A549 (cell line): ENCODE data around the gene LYPD8. TPM values are rescaled to one million over a fixed set of nuclear protein-coding genes. Genes with fewer than 3 reads are reported as not detected.
"Not testable (repeated sequence)": the region's sequence is repeated elsewhere in the genome, so short reads cannot be mapped to it uniquely, and the experiment has no call there.

ENCODE experiments used
- ATAC-seq, 2 experiments: fragments of 200-7000 bp in 1 of 2; fragments of >200 bp in 1 of 2; cut with Nextera tagmentation in 1 of 2; cut with Tn5 transposase in 1 of 2; 3 replicates each; pipeline versions ENCODE4 v1.8.0 to v1.9.1; 2018 to 2020; ENCODE audit warnings: mild to moderate bottlenecking in 1 of 2, moderate library complexity in 1 of 2
- CTCF ChIA-PET: fragments of 300-600 bp; sonication (Branson Sonifier 250); formaldehyde crosslinking; extraction: SDS; loops from one replicate; lab custom pipeline; 2021; ENCODE audit warnings: antibody characterized with exemption, inconsistent platforms; lab: Yijun Ruan, JAX
- POLR2A ChIA-PET: fragments of 350-600 bp; formaldehyde crosslinking; extraction: SDS; loops from one replicate; lab custom pipeline; 2021; ENCODE audit warnings: antibody characterized with exemption, inconsistent platforms; lab: Yijun Ruan, JAX
- DNase-seq, 2 experiments: peaks; one replicate each; pipeline versions ENCODE4 v3.0.0 to v3.0.0-alpha.2; 2011 to 2016; ENCODE audit warnings: low read depth in 1 of 2, low spot score in 1 of 2
- FAIRE-seq: peaks from 2 replicates; lab custom pipeline; 2011; peaks lifted over from hg19 to GRCh38; lab: Jason Lieb, UNC
- H3K27ac ChIP-seq, 2 experiments: fragments of >200 bp; sonication (Bioruptor Twin); formaldehyde crosslinking; 3 replicates each; pipeline ENCODE4 v1.5.1; 2016 to 2017
- H3K4me1 ChIP-seq: fragments of >200 bp; sonication (Bioruptor Twin); formaldehyde crosslinking; 3 replicates; pipeline ENCODE4 v1.6.1; 2016
- H3K4me2 ChIP-seq: fragments of >200 bp; sonication (Bioruptor Twin); formaldehyde crosslinking; 3 replicates; pipeline ENCODE4 v1.6.1; 2016
- H3K4me3 ChIP-seq: fragments of >200 bp; sonication (Bioruptor Twin); formaldehyde crosslinking; 3 replicates; pipeline ENCODE4 v1.5.1; 2016
- H3K9me3 ChIP-seq: fragments of >200 bp; sonication (Bioruptor Twin); formaldehyde crosslinking; 3 replicates; pipeline ENCODE4 v1.6.1; 2016
- BHLHE40 ChIP-seq: IDR thresholded peaks from 2 replicates; pipeline ENCODE4 v1.6.1; 2012; ENCODE audit warnings: low read depth, low read length, inconsistent platforms
- CEBPB ChIP-seq, 2 experiments: fragments of >200 bp in 1 of 2; sonication (Bioruptor Twin) in 1 of 2; formaldehyde crosslinking in 1 of 2; IDR thresholded peaks; 2 replicates each; pipeline ENCODE4 v1.6.1; 2012 to 2016
- EHF ChIP-seq: fragments of 250-450 bp; sonication (Bioruptor Pico); IDR thresholded peaks from 2 replicates; pipeline ENCODE4 v1.5.0; 2020; ENCODE audit warnings: mild to moderate bottlenecking
- EHMT2 ChIP-seq: fragments of 200-600 bp; sonication (generic); IDR thresholded peaks from 2 replicates; pipeline ENCODE4 v1.6.1; 2016; ENCODE audit warnings: antibody characterized with exemption, low read depth, mild to moderate bottlenecking, moderate library complexity
- EP300 ChIP-seq, 2 experiments: fragments of >200 bp; sonication (Bioruptor Twin); formaldehyde crosslinking; IDR thresholded peaks; 2 replicates in 1 of 2; 3 replicates in 1 of 2; pipeline ENCODE4 v1.6.1; 2016 to 2017
- ESRRA ChIP-seq: fragments of 150-350 bp; IDR thresholded peaks from 2 replicates; pipeline ENCODE4 v1.6.1; 2014; ENCODE audit warnings: mild to moderate bottlenecking, low read length, borderline replicate concordance
- FOSL2 ChIP-seq, 2 experiments: fragments of 450-650 bp in 1 of 2; fragments of >200 bp in 1 of 2; sonication (Bioruptor Twin) in 1 of 2; formaldehyde crosslinking; IDR thresholded peaks; 2 replicates each; pipeline versions ENCODE4 v1.5.0 to v1.6.1; 2016 to 2020; ENCODE audit warnings: mild to moderate bottlenecking in 1 of 2, moderate library complexity in 1 of 2
- HMGXB4 ChIP-seq: fragments of 250-450 bp; sonication (Bioruptor Pico); IDR thresholded peaks from 2 replicates; pipeline ENCODE4 v1.5.0; 2021; ENCODE audit warnings: mild to moderate bottlenecking, moderate library complexity, borderline replicate concordance
- HOXA7 ChIP-seq: fragments of 250-450 bp; sonication (Bioruptor Pico); IDR thresholded peaks from 2 replicates; pipeline ENCODE4 v1.5.0; 2020; ENCODE audit warnings: mild to moderate bottlenecking, moderate library complexity
- JUNB ChIP-seq: fragments of >200 bp; sonication (Bioruptor Twin); formaldehyde crosslinking; IDR thresholded peaks from 2 replicates; pipeline ENCODE4 v1.6.1; 2016
- KDM5A ChIP-seq: fragments of 200-600 bp; sonication (generic); IDR thresholded peaks from 2 replicates; pipeline ENCODE4 v1.6.1; 2016; ENCODE audit warnings: antibody characterized with exemption, mild to moderate bottlenecking
- SMC3 ChIP-seq: fragments of >200 bp; sonication (Bioruptor Twin); formaldehyde crosslinking; IDR thresholded peaks from 3 replicates; pipeline ENCODE4 v1.6.1; 2018; ENCODE audit warnings: inconsistent platforms
- TFCP2L1 ChIP-seq: fragments of 250-450 bp; sonication (Bioruptor Pico); IDR thresholded peaks from 2 replicates; pipeline ENCODE4 v1.5.0; 2021; ENCODE audit warnings: mild to moderate bottlenecking
- ZNF302 ChIP-seq: fragments of 250-450 bp; sonication (Bioruptor Pico); IDR thresholded peaks from 2 replicates; pipeline ENCODE4 v1.9.0; 2021; ENCODE audit warnings: inconsistent platforms, mild to moderate bottlenecking, moderate library complexity
- WGBS: methylation state at CpG from one replicate; pipeline ENCODE4 v1.1.6; 2017; ENCODE audit errors: missing lambda C conversion rate; 5-methylcytosine and 5-hydroxymethylcytosine counted together
- polyA plus RNA-seq, 4 experiments: library from polyadenylated mRNA; depleted of rRNA in 3 of 4; stranded (reverse); fragments of >200 nt; fragmentation: RNase III in 1 of 4; extraction: RNeasy Plus Mini Kit Qiagen cat#74134 plus additional on column Dnase treatment in 1 of 4; gene quantifications; 2 replicates in 3 of 4; 3 replicates in 1 of 4; pipeline ENCODE4 v1.2.3, GENCODE V29; 2011 to 2017
- TF ChIP-seq, protein P1 (sequence below): fragments of 450-650 bp; IDR thresholded peaks from 2 replicates; pipeline ENCODE4 v1.6.1; 2014; ENCODE audit warnings: antibody characterized with exemption

LYPD8 gene
- polyA plus RNA-seq, 2 of the 4 experiments (the other 2 are of a cell fraction), result 0.12 to 0.53 TPM

- H3K4me1 ChIP-seq, result no peaks in the 10 kb centered on the region
- no peak overlapping the region for H3K4me3 ChIP-seq
- DNase-seq, result no peak
- WGBS, result 42% methylated on average over 3 of the region's 3 CpGs
- TF ChIP-seq TFCP2L1 (CRISPR knock-in tag) (no peak), ZNF302 (CRISPR knock-in tag) (no peak), FOSL2 (IDR thresholded peaks at IDR 0.05) (no peak), FOSL2 (CRISPR knock-in tag; IDR thresholded peaks at IDR 0.05) (no peak), KDM5A (no peak), EHMT2 (no peak), EHF (CRISPR knock-in tag) (no peak)
- no peaks in the 10 kb centered on the region for H3K9me3 ChIP-seq
- H3K4me2 ChIP-seq, result no peak overlapping the region
- FAIRE-seq, result no peak
- ChIA-PET CTCF (no interaction called here), POLR2A (no interaction called here)
- no peak overlapping the region for H3K27ac ChIP-seq
- no peak for ATAC-seq
These were observed 43.2 kb upstream of the LYPD8 start for GRCh38 chr1:248798791-248799190.

DNA sequence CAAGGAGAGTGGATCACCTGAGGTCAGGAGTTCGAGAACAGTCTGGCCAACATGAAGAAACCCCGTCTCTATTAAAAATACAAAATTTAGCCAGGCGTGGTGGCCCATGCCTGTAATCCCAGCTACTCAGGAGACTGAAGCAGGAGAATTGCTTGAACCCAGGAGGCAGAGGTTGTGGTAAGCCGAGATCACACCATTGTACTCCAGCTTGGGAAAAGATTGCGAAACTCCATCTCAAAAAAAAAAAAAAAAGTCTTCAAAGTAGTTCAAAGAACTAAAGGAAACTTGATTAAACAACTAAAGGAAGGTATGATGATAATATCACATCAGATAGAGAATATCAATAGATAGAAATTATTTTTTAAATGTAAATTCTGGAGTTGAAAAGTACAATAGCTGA is 39.1 kb upstream of the LYPD8 start:
- CTCF ChIA-PET, result interaction anchor here (0.6 to 1.2 kb wide), 3 partner anchors 39 to 173 kb away, joined by 3 read pairs; no protein-coding TSS in a partner anchor
- H3K4me3 ChIP-seq, H3K4me2 ChIP-seq, FAIRE-seq, ATAC-seq, H3K27ac ChIP-seq, DNase-seq, H3K4me1 ChIP-seq, POLR2A ChIA-PET, H3K9me3 ChIP-seq: not testable (repeated sequence)
- WGBS, result 19% methylated on average over 5 of the region's 5 CpGs

GRCh38 chr1:248793592-248793991 is 38.0 kb upstream of the LYPD8 start:
- POLR2A ChIA-PET, result no interaction called here
- no peak for FAIRE-seq
- ATAC-seq, result no peak
- Histone ChIP-seq H3K9me3 (no peaks in the 10 kb centered on the region), H3K4me1 (no peaks in the 10 kb centered on the region), H3K4me2 (no peak overlapping the region), H3K27ac (no peak overlapping the region), H3K4me3 (no peak overlapping the region)
- CTCF ChIA-PET, result interaction anchor here (0.5 kb wide), 1 partner anchor 131 kb away, joined by 3 read pairs; no protein-coding TSS in a partner anchor
- no peak for TF ChIP-seq EP300 (IDR thresholded peaks at IDR 0.05)
- no peak for TF ChIP-seq JUNB
- no peak for TF ChIP-seq EHF (CRISPR knock-in tag)
- TF ChIP-seq CEBPB (IDR thresholded peaks at IDR 0.05), result no peak
- no peak for TF ChIP-seq BHLHE40
- TF ChIP-seq HOXA7 (CRISPR knock-in tag), result no peak
- TF ChIP-seq, all 56 proteins: peak for 0
- DNase-seq, result no peak

- POLR2A ChIA-PET, result no interaction called here
- CTCF ChIA-PET, result interaction anchor here (1.0 kb wide), 1 partner anchor 11 kb away, joined by 3 read pairs; no protein-coding TSS in a partner anchor
- no peaks in the 10 kb centered on the region for H3K9me3 ChIP-seq
- ATAC-seq (no peak), DNase-seq (no peak), FAIRE-seq (no peak)
- no peak overlapping the region for H3K4me2 ChIP-seq
- 51% methylated on average over 5 of the region's 5 CpGs for WGBS
- H3K4me3 ChIP-seq, result no peak overlapping the region
- no peaks in the 10 kb centered on the region for H3K4me1 ChIP-seq
- no peak overlapping the region for H3K27ac ChIP-seq
- TF ChIP-seq ESRRA (no peak), HMGXB4 (CRISPR knock-in tag) (no peak), SMC3 (no peak), KDM5A (no peak)
- TF ChIP-seq, protein P1, sequence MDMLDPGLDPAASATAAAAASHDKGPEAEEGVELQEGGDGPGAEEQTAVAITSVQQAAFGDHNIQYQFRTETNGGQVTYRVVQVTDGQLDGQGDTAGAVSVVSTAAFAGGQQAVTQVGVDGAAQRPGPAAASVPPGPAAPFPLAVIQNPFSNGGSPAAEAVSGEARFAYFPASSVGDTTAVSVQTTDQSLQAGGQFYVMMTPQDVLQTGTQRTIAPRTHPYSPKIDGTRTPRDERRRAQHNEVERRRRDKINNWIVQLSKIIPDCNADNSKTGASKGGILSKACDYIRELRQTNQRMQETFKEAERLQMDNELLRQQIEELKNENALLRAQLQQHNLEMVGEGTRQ, result no peak
These were observed 36.8 kb upstream of the LYPD8 start for GRCh38 chr1:248792342-248792741.
